HFF-Myc (cell line): ENCODE data around the gene C10orf71.

Source experiments
- DNase-seq: peaks from one replicate; pipeline ENCODE4 v3.0.0-alpha.2; 2011; ENCODE audit warnings: low read depth; ENCODE audit errors: extremely low read depth
- H3K4me3 ChIP-seq: replicated peaks from 2 replicates; pipeline ENCODE4 v1.5.1; 2011; ENCODE audit warnings: low read depth, mild to moderate bottlenecking, control low read depth, low read length
- CTCF ChIP-seq: IDR thresholded peaks from 2 replicates; pipeline ENCODE4 v1.5.1; 2012; ENCODE audit warnings: mild to moderate bottlenecking, low read depth, low read length, control low read depth; ENCODE audit errors: missing control alignments

C10orf71 gene

GRCh38 chr10:49296836-49297235 is 2.1 kb upstream of the C10orf71 start:
- no peak for TF ChIP-seq CTCF
- H3K4me3 ChIP-seq, result no peak overlapping the region
- no peak for DNase-seq

- TF ChIP-seq CTCF, result no peak
- H3K4me3 ChIP-seq, result no peak overlapping the region
- no peak for DNase-seq
These were observed 926 bp upstream of the C10orf71 start for GRCh38 chr10:49297818-49298670.

- DNase-seq, result no peak
- no peak overlapping the region for H3K4me3 ChIP-seq
- TF ChIP-seq CTCF, result no peak
These were observed 343 bp upstream of the C10orf71 start for GRCh38 chr10:49298671-49298982.

- no peak for DNase-seq
- TF ChIP-seq CTCF, result no peak
- no peak overlapping the region for H3K4me3 ChIP-seq
These were observed 808 bp downstream of the C10orf71 start for GRCh38 chr10:49299816-49300139.

- no peak for TF ChIP-seq CTCF
- peak; percentile 89 for DNase-seq
- no peak overlapping the region for H3K4me3 ChIP-seq
These were observed 1.4 kb downstream of the C10orf71 start for GRCh38 chr10:49300140-49300974.

GRCh38 chr10:49301302-49301701 is 2.3 kb downstream of the C10orf71 start:
- no peak for TF ChIP-seq CTCF
- H3K4me3 ChIP-seq, result no peak overlapping the region
- no peak for DNase-seq

- DNase-seq, result no peak
- no peak overlapping the region for H3K4me3 ChIP-seq
- no peak for TF ChIP-seq CTCF
These were observed 3.1 kb downstream of the C10orf71 start for GRCh38 chr10:49302088-49302487.
